Right lobe of liver (tissue), 4 donors: ENCODE data around the gene SPA17.

Experiments used
- CTCF ChIP-seq, 4 donors: fragments of 200-600 bp in 3 of 4; fragments of 450-650 bp in 1 of 4; IDR thresholded peaks; one replicate each; pipeline versions ENCODE4 v1.5.1 to v1.8.0; 2016 to 2022; ENCODE audit warnings: antibody characterized with exemption in 4 of 4, mild to moderate bottlenecking in 2 of 4
- POLR2A ChIP-seq: fragments of 450-650 bp; IDR thresholded peaks from one replicate; pipeline ENCODE4 v1.6.1; 2017; ENCODE audit warnings: antibody characterized with exemption, mild to moderate bottlenecking
- donor health status: DM: no; HTN: no; CAD: no.
- donor health status: DM: no; HTN: no; CAD: no.
- donor health status: DM: no; HTN: yes; CAD: no.

GRCh38 chr11:124661553-124661952, 12.2 kb upstream of the SPA17 start:
- TF ChIP-seq POLR2A (no peak), CTCF (IDR thresholded peaks at IDR 0.05) (no peak)
